Mucosa of descending colon (tissue), 3 donors: Measurements from ENCODE around the gene CBX4. TPM values are rescaled to one million over a fixed set of nuclear protein-coding genes. Genes with fewer than 3 reads are reported as not detected.

Experiments used
- ATAC-seq: fragments of 200-7000 bp; cut with Tn5 transposase; one replicate; pipeline ENCODE4 v1.9.1; 2020; ENCODE audit warnings: mild to moderate bottlenecking, moderate library complexity
- DNase-seq, 3 donors: peaks; one replicate each; pipeline ENCODE4 v3.0.0-alpha.2; 2020
- H3K36me3 ChIP-seq: fragments of 200-600 bp; one replicate; pipeline ENCODE4 v1.8.0; 2021; ENCODE audit warnings: low read depth, mild to moderate bottlenecking
- H3K4me1 ChIP-seq: fragments of 200-600 bp; one replicate; pipeline ENCODE4 v1.8.0; 2021; ENCODE audit warnings: low read depth, mild to moderate bottlenecking
- H3K4me3 ChIP-seq: fragments of 200-600 bp; one replicate; pipeline ENCODE4 v1.8.0; 2021; ENCODE audit warnings: mild to moderate bottlenecking
- H3K9me3 ChIP-seq: fragments of 200-600 bp; one replicate; pipeline ENCODE4 v1.8.0; 2021; ENCODE audit warnings: mild to moderate bottlenecking
- CTCF ChIP-seq: fragments of 200-600 bp; IDR thresholded peaks from one replicate; pipeline ENCODE4 v1.8.0; 2022; ENCODE audit warnings: antibody characterized with exemption, mild to moderate bottlenecking
- intact Hi-C, 2 donors: fragments of 100-400 bp; cut with DNase I in 1 of 2; cut with micrococcal nuclease in 1 of 2; formaldehyde crosslinking; loops; one replicate each; pipeline versions ENCODE4 v1.11.0 to v1.11.1; 2022; cut with DNase I, micrococcal nuclease
- total RNA-seq, 3 donors: library from RNA; stranded (reverse); fragmentation: NEBNext Ultra II Directional in 2 of 3; extraction: Animal tissue kit (Norgen Biotek cat#: 25700) in 2 of 3; gene quantifications; one replicate each; pipeline versions ENCODE4 v1.2.1 to v1.2.4, GENCODE V29; 2021 to 2023
- donor health status: DM: no; HTN: no; CAD: no; lungs with moderate emphysema.
- donor health status: DM: no; HTN: no; CAD: no.
- donor health status: DM: no; HTN: yes; CAD: no.

The CBX4 gene
- total RNA-seq, 3 donors from 2014 or later, result 10.2 to 14.2 (median 13.2) TPM

- H3K9me3 ChIP-seq, result no peaks in the 10 kb centered on the region
- H3K4me1 ChIP-seq, result no peaks in the 10 kb centered on the region
- TF ChIP-seq CTCF, result no peak
- intact Hi-C loops, result no loop called here
- H3K4me3 ChIP-seq, result no peak overlapping the region
- H3K36me3 ChIP-seq, result no peaks in the 10 kb centered on the region
- DNase-seq (peak in 1 of 3 donors; percentile 13), ATAC-seq (no peak)
These were observed 23.7 kb upstream of the CBX4 start for GRCh38 chr17:79862771-79863440.

- no peak for ATAC-seq
- Histone ChIP-seq H3K4me3 (no peak overlapping the region), H3K4me1 (no peaks in the 10 kb centered on the region), H3K36me3 (no peaks in the 10 kb centered on the region), H3K9me3 (no peaks in the 10 kb centered on the region)
- peak in 1 of 3 donors; percentile 3 for DNase-seq
- no peak for TF ChIP-seq CTCF
- intact Hi-C loops, result no loop called here
These were observed 23.0 kb upstream of the CBX4 start for GRCh38 chr17:79862238-79862637.

GRCh38 chr17:79861413-79862216 lies 22.4 kb upstream of the CBX4 start:
- peak in 1 of 3 donors; percentile 38 for DNase-seq
- no peaks in the 10 kb centered on the region for H3K4me1 ChIP-seq
- TF ChIP-seq CTCF, result no peak
- H3K36me3 ChIP-seq, result no peaks in the 10 kb centered on the region
- peak; percentile 53 for ATAC-seq
- intact Hi-C loops, result no loop called here
- no peak overlapping the region for H3K4me3 ChIP-seq
- H3K9me3 ChIP-seq, result no peaks in the 10 kb centered on the region

GRCh38 chr17:79859676-79860615 lies 20.7 kb upstream of the CBX4 start:
- Histone ChIP-seq H3K9me3 (no peaks in the 10 kb centered on the region), H3K4me3 (no peak overlapping the region), H3K4me1 (no peaks in the 10 kb centered on the region), H3K36me3 (no peaks in the 10 kb centered on the region)
- peak in 1 of 3 donors; percentile 22 for DNase-seq
- intact Hi-C loops, result no loop called here
- TF ChIP-seq CTCF, result no peak
- ATAC-seq, result no peak

- Histone ChIP-seq H3K36me3 (no peaks in the 10 kb centered on the region), H3K4me1 (no peaks in the 10 kb centered on the region), H3K4me3 (no peak overlapping the region), H3K9me3 (no peaks in the 10 kb centered on the region)
- DNase-seq (no peak), ATAC-seq (no peak)
- TF ChIP-seq CTCF, result no peak
- intact Hi-C loops, result no loop called here
These were observed 17.9 kb upstream of the CBX4 start for GRCh38 chr17:79857095-79857494.
